ENCODE data around the gene CSMD2. TPM values are rescaled to one million over a fixed set of nuclear protein-coding genes. Genes with fewer than 3 reads are reported as not detected.

The CSMD2 gene
- total RNA-seq, 2 donors from 2014 or later, result not detected

DNA sequence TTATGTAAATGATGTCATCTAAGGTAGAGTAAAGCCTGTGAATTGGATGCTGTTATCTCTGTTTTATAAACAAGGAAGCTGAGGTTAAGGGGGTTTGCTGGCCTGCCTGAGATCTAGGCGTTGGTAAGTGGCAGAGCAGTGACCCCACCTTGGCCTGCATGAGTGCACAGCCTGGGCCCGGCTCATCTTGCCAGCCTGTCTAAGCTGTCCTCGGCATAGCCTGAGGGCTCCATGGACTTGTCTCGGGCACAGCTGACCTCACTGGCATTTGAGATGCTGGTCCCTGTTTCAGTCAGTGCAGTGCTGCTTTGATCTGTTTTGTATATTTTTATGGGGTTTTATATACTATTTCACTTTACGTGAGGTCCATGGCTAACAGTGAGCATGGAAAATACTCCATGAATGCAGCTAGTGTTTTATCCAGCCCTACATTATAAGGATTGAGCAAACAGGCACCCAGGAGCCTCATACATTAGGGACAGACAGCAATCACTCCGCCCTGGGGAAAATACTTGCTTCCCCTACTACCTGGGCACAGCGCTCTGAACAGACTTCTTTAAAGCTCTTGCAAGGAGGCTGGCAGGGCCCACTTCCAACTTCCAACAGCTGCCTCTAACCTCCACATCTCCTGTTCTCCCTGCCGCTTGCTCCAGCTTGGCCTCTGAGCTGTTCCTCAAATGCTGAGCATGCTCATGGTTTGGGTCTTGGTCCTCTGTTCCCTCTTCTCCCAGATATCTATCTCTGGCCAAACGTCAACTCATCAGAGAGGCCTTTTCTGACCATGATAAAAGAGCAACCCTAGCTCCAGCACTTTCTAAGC, 451.8 kb downstream of the CSMD2 start:
- ATAC-seq (replicated peaks), result no peak

DNA sequence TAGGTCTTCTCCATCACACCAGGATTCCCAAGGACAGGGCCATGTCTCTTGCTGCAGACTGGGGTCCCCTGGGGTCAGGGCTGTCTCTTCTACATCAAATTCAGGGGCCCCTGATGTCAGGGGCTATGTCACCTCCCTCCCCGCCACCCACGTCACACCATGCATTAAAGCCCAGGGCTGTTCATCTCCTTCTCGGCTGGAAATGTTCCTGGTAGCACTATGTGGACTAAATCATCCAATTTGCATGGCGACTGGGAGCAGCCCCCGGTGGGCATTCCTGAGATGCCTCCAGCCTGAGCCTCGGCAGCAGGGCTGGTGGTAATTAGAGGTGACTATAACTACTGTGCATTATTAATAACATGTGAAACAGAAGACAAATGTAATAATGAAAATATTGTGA, 452.8 kb downstream of the CSMD2 start:
- Mint-ChIP-seq H3K27me3 (peaks cover 41% of the 10 kb centered on the region), H3K9me3 (no peaks in the 10 kb centered on the region), H3K36me3 (ENCODE audit: low read depth) (no peaks in the 10 kb centered on the region), H3K4me1 (no peaks in the 10 kb centered on the region), H3K4me3 (no peak overlapping the region), H3K27ac (no peak overlapping the region)
- no peak for ATAC-seq (replicated peaks)

More for the DNA sequence above, 451.8 kb downstream of the CSMD2 start:
- Mint-ChIP-seq H3K4me1 (no peaks in the 10 kb centered on the region), H3K27me3 (peaks cover 37% of the 10 kb centered on the region), H3K9me3 (no peaks in the 10 kb centered on the region), H3K4me3 (no peak overlapping the region), H3K36me3 (ENCODE audit: low read depth) (no peaks in the 10 kb centered on the region), H3K27ac (no peak overlapping the region)

DNA sequence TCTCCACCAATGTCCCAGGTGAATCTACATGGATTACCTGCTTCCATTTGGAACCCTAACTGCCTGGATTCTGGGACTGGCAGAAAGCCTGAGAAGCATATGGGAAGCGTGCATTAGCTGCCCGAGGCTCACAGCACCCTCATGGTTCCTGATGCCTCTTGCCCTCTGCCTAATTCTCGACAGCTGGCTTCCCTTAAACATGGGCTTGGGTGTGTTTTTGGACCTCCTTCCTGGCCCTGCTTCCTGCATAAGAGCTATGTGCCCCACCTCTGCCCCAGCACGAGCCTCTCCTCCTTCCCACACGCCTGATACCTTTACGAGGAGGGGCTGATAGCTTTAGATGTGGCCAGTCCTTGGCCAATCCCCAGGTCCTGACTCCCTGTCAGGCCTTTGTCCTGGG, 453.5 kb downstream of the CSMD2 start:
- Mint-ChIP-seq H3K27ac (no peak overlapping the region), H3K36me3 (ENCODE audit: low read depth) (no peaks in the 10 kb centered on the region), H3K27me3 (peaks cover 42% of the 10 kb centered on the region), H3K9me3 (no peaks in the 10 kb centered on the region), H3K4me1 (no peaks in the 10 kb centered on the region), H3K4me3 (no peak overlapping the region)
- ATAC-seq (replicated peaks), result no peak

DNA sequence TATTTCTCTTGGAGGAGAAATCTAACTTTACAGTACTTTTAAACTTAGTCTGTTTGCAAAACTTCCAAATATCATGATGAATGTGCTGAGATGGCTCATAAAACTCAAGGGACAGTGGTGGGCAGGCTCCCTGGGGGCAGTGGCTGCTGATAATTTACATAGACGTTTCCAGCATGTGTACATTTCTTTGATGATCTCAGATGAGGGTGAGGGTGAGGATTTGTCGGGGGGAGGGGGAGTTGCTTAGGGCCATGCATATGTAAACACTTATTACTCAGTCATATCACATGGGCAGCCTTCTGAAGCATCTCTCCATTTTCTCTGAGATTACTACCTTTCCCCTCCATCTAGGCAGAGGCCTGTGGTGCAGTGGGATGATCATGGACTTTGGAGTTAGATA, 454.1 kb downstream of the CSMD2 start:
- no peaks in the 10 kb centered on the region for H3K9me3 Mint-ChIP-seq
- no peak overlapping the region for H3K27ac Mint-ChIP-seq
- H3K4me1 Mint-ChIP-seq, result no peaks in the 10 kb centered on the region
- H3K4me3 Mint-ChIP-seq, result no peak overlapping the region
- no peak for ATAC-seq (replicated peaks)
- no peaks in the 10 kb centered on the region for H3K36me3 Mint-ChIP-seq (ENCODE audit: low read depth)
- peaks cover 46% of the 10 kb centered on the region for H3K27me3 Mint-ChIP-seq

DNA sequence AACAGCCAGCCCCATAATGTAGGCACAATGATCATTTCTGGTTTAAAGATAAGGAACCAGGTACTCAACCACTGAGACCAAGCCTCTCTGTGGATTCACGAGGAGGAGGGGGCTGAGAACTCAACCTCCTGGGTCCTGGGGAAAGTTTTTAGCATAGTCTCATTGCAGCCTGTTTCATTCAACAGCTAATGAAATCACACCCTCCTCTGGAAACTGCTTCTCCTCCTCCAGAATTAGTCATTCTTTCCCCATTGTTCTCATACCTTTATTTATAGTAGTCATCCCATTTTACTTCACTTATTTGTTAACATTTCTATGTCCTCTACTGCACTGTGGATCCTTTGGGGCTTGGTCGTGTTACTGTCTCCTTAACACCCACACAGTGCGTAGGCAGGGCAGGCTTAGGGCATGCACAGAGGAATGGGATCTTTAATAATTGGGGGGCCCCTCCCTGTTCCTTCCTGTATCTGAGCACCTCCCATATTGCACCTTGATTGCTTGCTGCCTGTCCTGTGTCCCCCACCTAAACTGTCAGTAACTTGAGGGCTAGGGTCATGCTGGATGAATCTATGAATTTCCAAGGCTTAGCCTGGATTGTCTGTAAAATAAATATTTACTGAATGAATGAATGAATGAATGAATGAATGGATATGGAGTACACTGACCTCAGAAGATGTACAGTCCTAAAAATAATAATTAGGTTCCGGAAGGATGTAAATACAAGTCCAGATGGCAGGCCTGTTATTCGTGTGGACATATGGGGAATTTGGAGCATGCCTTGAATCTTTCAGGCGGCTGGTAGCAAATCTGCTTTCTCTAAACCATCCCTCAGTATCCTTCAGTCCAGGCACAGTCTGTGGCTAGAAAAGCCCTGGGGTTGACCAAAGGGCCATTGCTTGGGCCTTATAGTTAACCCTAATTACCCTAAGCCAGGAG, 455.0 kb downstream of the CSMD2 start:
- no peaks in the 10 kb centered on the region for H3K36me3 Mint-ChIP-seq (ENCODE audit: low read depth)
- H3K4me3 Mint-ChIP-seq, result no peak overlapping the region
- no peaks in the 10 kb centered on the region for H3K9me3 Mint-ChIP-seq
- H3K4me1 Mint-ChIP-seq, result no peaks in the 10 kb centered on the region
- peaks cover 49% of the 10 kb centered on the region for H3K27me3 Mint-ChIP-seq
- H3K27ac Mint-ChIP-seq, result no peak overlapping the region
- ATAC-seq (replicated peaks), result peak; percentile 42

DNA sequence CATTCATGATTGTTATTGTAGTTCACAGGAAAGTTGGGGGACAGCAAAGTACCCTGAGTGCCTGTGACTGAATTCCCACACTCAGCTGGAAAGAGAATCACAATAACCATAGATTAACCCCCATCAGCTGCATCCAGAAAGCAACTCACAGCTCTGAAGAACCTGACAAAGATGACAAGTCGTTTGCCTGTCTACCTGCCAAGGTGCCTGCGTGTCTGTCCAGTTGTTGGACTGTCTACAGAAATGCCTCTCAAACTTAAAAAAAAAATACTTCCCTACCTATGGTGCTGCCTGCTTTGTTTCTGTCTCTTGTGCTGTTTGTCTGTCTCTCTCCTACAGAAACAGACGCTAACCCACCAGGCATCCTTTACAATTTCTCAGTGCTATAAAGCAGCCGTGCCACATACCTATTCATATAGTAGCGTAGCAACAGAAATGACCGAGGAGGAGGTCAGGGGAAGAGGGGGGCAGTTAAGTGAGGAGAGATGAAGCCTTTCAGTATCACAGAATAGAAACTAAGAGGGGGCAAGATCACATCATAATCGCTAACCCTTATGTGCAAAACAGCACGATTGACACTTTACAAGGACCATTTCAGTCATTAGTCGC, 455.8 kb downstream of the CSMD2 start:
- no peaks in the 10 kb centered on the region for H3K36me3 Mint-ChIP-seq (ENCODE audit: low read depth)
- no peaks in the 10 kb centered on the region for H3K4me1 Mint-ChIP-seq
- no peaks in the 10 kb centered on the region for H3K9me3 Mint-ChIP-seq
- peaks cover 49% of the 10 kb centered on the region for H3K27me3 Mint-ChIP-seq
- H3K4me3 Mint-ChIP-seq, result no peak overlapping the region
- no peak overlapping the region for H3K27ac Mint-ChIP-seq
- ATAC-seq (replicated peaks), result no peak

DNA sequence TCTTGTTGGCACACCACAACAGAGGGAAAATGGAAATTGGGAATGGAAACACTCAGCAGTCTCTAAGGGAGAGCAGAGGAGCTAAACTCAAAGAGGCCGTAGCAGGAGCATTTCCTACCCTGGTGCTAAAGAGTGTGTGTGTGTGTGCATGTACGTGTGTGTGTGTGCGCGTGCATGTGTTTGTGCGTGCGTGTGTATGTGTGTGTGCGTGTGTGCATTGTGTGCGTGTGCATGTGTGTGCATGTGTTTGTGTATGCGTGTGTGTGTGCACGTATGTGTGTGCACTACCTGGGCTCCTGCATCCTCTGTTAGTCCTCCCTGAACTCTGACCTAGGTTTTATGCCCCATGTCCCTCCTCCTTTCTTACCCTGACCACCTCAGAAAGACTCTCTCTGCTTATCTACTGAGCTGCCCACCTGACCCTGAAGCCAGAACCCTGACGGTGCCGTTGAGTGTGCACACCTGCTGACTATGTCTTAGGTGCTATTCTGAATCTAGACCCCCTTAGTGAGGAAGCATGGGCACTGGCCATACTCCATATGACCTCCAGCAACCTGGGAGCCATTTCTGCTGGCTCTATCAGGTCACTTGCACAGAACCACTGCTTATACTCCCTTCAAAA, 458.3 kb downstream of the CSMD2 start:
- ATAC-seq (replicated peaks), result no peak
- Mint-ChIP-seq H3K36me3 (ENCODE audit: low read depth) (no peaks in the 10 kb centered on the region), H3K4me1 (no peaks in the 10 kb centered on the region), H3K27me3 (peaks cover 35% of the 10 kb centered on the region), H3K4me3 (no peak overlapping the region), H3K9me3 (no peaks in the 10 kb centered on the region), H3K27ac (no peak overlapping the region)

DNA sequence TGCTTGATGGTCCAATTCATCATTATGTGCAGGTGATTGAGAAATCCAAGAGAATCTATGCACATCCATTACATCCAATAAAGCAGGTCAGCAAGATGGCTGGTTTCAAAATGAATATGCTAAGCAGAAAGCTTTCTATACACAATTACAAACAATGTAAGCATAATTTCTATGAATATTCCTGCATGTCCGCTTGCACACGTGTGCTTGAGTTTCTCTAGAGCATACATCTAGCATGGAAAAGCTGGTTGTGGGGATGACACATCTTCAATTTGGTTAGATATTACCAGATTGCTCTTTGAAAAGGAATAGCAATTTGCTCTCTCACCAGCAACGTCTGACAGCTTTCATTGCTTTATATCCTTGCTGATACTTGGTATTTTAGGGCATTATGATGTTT, 461.6 kb downstream of the CSMD2 start:
- no peaks in the 10 kb centered on the region for H3K4me1 Mint-ChIP-seq
- no peaks in the 10 kb centered on the region for H3K9me3 Mint-ChIP-seq
- no peak overlapping the region for H3K4me3 Mint-ChIP-seq
- no peak overlapping the region for H3K27ac Mint-ChIP-seq
- ATAC-seq (replicated peaks), result no peak
- peaks cover 20% of the 10 kb centered on the region for H3K27me3 Mint-ChIP-seq
- no peaks in the 10 kb centered on the region for H3K36me3 Mint-ChIP-seq (ENCODE audit: low read depth)

DNA sequence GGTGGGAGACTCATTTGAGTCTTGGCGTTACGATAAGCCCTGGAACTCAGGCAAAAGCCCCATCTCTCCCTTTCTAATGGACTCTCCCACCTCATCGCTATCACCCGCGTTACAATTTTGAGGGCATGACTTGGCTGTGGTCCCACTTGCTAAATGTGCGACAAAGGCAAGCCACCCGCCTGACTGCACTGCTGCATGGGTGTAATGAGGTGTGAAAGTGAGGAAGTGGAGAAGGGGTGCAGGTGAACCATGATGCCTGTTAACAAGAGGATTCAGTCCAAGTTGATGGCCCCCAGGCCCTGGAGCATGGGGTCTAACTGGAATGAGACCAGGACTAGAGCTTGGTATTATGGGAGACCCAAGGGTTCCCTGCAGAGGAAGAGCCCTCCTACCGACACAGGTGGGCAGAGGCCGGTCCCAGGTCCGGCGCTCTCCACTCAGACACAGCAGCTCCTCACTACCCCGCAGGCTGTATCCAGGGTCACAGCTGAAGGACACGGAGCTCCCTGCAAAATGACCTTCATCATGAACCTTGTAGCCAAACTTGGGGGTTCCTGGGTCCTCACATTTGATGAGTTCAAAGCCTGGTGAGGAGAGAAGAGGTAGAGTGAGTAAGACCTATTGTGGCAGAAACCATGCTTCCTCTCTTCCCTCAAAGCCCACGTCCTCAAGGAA, 466.5 kb downstream of the CSMD2 start:
- H3K36me3 Mint-ChIP-seq (ENCODE audit: low read depth), result no peaks in the 10 kb centered on the region
- no peak for ATAC-seq (replicated peaks)
- H3K27ac Mint-ChIP-seq, result no peak overlapping the region
- H3K27me3 Mint-ChIP-seq, result peaks cover 24% of the 10 kb centered on the region
- H3K4me3 Mint-ChIP-seq, result no peak overlapping the region
- no peaks in the 10 kb centered on the region for H3K4me1 Mint-ChIP-seq
- no peaks in the 10 kb centered on the region for H3K9me3 Mint-ChIP-seq

DNA sequence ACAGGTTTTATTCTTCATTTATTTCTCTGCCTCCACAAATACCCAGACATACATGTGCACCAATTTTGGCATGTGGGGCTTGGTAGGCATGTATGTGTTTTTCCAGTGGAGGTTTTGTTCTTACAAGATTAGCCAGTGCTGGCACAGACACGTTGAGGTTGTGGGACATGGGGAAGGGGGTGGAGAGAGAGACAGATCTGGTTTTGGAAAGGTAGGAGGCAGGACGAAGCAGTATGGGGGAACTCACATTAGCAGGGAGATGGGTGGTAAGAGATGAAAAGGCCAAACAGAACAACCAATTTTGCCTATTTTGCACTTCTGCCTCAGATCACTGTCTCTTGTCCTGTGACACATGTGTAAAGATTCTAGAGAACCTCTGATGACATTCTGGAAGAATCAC, 467.2 kb downstream of the CSMD2 start:
- no peaks in the 10 kb centered on the region for H3K4me1 Mint-ChIP-seq
- H3K4me3 Mint-ChIP-seq, result no peak overlapping the region
- ATAC-seq (replicated peaks), result no peak
- no peak overlapping the region for H3K27ac Mint-ChIP-seq
- peaks cover 28% of the 10 kb centered on the region for H3K27me3 Mint-ChIP-seq
- H3K36me3 Mint-ChIP-seq (ENCODE audit: low read depth), result no peaks in the 10 kb centered on the region
- H3K9me3 Mint-ChIP-seq, result no peaks in the 10 kb centered on the region

DNA sequence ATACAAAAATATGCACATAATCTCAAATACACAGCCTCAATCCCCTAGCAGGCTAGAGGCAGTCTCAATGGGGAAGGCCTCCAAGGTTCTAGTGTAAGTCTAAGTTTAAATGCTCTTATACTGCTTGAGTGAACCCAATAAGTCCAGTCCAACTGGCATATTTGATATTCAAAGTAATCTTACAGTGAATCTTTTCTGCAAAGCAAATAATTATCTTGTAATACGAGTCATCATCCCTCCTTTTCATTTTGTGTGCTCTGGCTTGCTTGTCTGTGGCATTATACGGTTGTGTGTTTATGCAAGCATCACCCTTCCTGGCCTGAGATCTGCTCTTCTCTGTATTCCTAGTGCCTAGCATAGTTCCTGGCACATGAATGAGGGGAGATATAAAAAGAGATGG, 468.1 kb downstream of the CSMD2 start:
- Mint-ChIP-seq H3K4me1 (no peaks in the 10 kb centered on the region), H3K36me3 (ENCODE audit: low read depth) (no peaks in the 10 kb centered on the region), H3K27me3 (peaks cover 28% of the 10 kb centered on the region), H3K9me3 (no peaks in the 10 kb centered on the region), H3K27ac (no peak overlapping the region), H3K4me3 (no peak overlapping the region)
- no peak for ATAC-seq (replicated peaks)

DNA sequence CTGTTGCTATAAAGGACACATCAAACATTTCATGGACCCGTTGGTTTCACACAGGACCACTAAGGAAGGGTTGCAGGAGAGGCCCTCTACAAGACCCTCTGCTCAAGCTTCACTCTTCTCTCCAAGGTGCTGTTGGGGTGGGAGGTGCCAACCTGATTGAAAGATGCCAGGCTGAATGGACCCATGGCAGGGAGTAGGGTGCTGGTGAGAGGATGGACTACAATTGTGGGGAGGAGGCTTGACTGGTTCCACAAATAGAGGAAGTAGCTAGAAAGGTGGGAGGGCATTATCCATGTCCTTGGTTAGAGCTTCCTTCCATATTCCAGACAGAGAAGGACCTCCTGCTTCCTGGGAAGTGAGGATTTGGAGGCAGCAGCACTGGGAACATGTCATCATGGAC, 468.7 kb downstream of the CSMD2 start:
- Mint-ChIP-seq H3K4me3 (no peak overlapping the region), H3K27ac (no peak overlapping the region), H3K27me3 (peaks cover 34% of the 10 kb centered on the region)

DNA sequence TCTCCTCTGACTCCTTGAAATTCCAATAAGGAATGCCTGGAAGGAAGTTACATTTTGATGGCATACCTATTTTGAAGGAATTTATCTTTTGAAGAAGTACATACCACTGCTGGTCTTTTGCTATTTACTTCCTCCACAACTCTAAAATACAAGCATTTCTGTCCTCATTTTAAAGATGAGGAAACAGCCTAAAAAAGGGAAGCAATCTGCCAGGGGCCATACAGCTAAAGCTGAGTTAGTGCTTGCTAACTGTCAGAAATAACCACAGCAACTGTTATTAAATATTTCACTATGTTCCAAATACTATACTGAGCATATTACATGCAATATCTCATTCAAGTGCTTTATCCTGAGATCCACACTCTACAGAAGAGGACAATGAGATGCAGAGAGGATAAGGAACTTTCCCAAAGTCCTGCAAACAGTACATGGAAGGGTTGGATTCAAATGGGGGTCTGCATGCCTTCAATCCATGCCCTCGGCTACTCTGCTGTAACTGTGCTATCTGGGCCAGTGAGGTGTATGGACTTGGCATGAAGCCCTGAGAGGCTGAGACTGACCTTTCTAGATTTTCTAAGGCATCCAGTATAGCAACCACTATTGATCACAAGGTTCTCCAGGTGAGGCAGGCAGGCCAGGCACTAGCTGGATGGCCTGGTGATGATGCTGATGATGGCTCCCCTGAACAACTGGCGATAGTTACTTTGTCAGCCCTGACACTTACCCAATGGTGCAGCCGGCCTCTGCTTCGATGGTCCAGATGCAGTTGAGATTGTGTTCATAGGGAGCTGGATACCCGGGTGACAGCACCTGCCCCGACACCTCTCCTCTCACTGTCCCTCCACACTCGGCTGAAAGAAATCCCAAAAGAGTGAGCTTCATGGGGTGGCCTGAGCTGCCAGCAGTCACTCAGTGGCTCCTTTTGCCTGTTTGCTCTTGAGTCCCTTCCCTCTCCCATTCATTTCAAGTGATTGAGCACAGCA, 472.5 kb downstream of the CSMD2 start:
- no peak overlapping the region for H3K4me3 Mint-ChIP-seq
- H3K9me3 Mint-ChIP-seq, result no peaks in the 10 kb centered on the region
- no peak for ATAC-seq (replicated peaks)

More for the DNA sequence above, 468.7 kb downstream of the CSMD2 start:
- Mint-ChIP-seq H3K36me3 (ENCODE audit: low read depth) (no peaks in the 10 kb centered on the region), H3K9me3 (no peaks in the 10 kb centered on the region), H3K4me1 (no peaks in the 10 kb centered on the region)
- no peak for ATAC-seq (replicated peaks)

More for the DNA sequence above, 472.5 kb downstream of the CSMD2 start:
- no peaks in the 10 kb centered on the region for H3K36me3 Mint-ChIP-seq (ENCODE audit: low read depth)
- no peaks in the 10 kb centered on the region for H3K4me1 Mint-ChIP-seq
- H3K27ac Mint-ChIP-seq, result no peak overlapping the region
- H3K27me3 Mint-ChIP-seq, result peaks cover 47% of the 10 kb centered on the region
